ENCODE measurements around the gene SCO2. TPM values are rescaled to one million over a fixed set of nuclear protein-coding genes. Genes with fewer than 3 reads are reported as not detected.

Gene SCO2
- polyA plus RNA-seq, 3 donors = 39.5 to 101 (median 69.6) TPM

GRCh38 chr22:50508897-50509296 is 16.5 kb downstream of the SCO2 start:
- peak overlapping the region; percentile 87 for H3K4me3 Mint-ChIP-seq
- DNase-seq = peak in 1 of 3 donors; percentile 4
- peaks cover 81% of the 10 kb centered on the region for H3K79me2 ChIP-seq (ENCODE audit: insufficient read depth, low read length)
- H4K20me1 ChIP-seq (ENCODE audit: insufficient read depth, low read length) = no peaks in the 10 kb centered on the region
- peaks cover 13 to 25% of the 10 kb centered on the region in 2 donors for H3K36me3 Mint-ChIP-seq
- peak overlapping the region; percentile 78 to 95 (median 89) for H3K27ac Mint-ChIP-seq
- no peak for TF ChIP-seq CTCF (IDR thresholded peaks at IDR 0.05)
- no peaks in the 10 kb centered on the region for H3K27me3 ChIP-seq (ENCODE audit: control insufficient read depth in 2 of 2, insufficient read depth in 2 of 2, low read length in 2 of 2)
- H3K4me1 Mint-ChIP-seq = peaks cover 20% of the 10 kb centered on the region
- peaks cover 19 to 26% of the 10 kb centered on the region in 2 donors for H3K4me1 ChIP-seq (ENCODE audit: control insufficient read depth in 1 of 2, insufficient read depth in 2 of 2, low read length in 2 of 2)
- H3K27ac ChIP-seq (ENCODE audit: low read depth in 1 of 2, low read length in 2 of 2) = peak overlapping the region in 1 of 2 donors; percentile 84
- no peaks in the 10 kb centered on the region for H3K9me3 ChIP-seq (replicated peaks in 1 of 2; ENCODE audit: control insufficient read depth in 1 of 2, insufficient read depth in 1 of 2, low read length in 2 of 2)
- peaks cover 17 to 18% of the 10 kb centered on the region in 2 donors for H3K36me3 ChIP-seq (replicated peaks in 1 of 2; ENCODE audit: control insufficient read depth in 1 of 2, insufficient read depth in 2 of 2, low read length in 2 of 2)
- H3K9me3 Mint-ChIP-seq = no peaks in the 10 kb centered on the region
- 25% methylated on average over 1 of the region's 3 CpGs for WGBS (ENCODE audit: insufficient coverage)
- peaks cover 0 to 5% (median 0%) of the 10 kb centered on the region in 3 donors for H3K27me3 Mint-ChIP-seq (ENCODE audit: low read depth in 3 of 3)
- peak overlapping the region; percentile 77 for H3K9ac ChIP-seq (ENCODE audit: insufficient read depth, low read length, poor library complexity, severe bottlenecking)
- peak overlapping the region; percentile 84 for H2AFZ ChIP-seq (ENCODE audit: insufficient read depth, low read depth, low read length, poor library complexity, severe bottlenecking)
- H3K4me2 ChIP-seq (replicated peaks; ENCODE audit: extremely low read depth, low read length, poor library complexity, severe bottlenecking) = peak overlapping the region; percentile 92
- peak overlapping the region; percentile 88 to 91 (median 89) for H3K4me3 ChIP-seq (replicated peaks in 1 of 3; ENCODE audit: low read depth in 2 of 3, low read length in 3 of 3)
- intact Hi-C loops (cut with micrococcal nuclease) = loop anchor here (2.0 to 5.0 kb wide), 4 partner anchors 18 to 118 kb away; partner anchors contain the start of genes ARSA (in 1 of the 2), CHKB (in 1 of the 2) and SYCE3 (in 1 of the 2)

- Mint-ChIP-seq H3K9me3 (no peaks in the 10 kb centered on the region), H3K27ac (peak within 1 kb of the TSS; percentile 86 to 97 (median 94)), H3K4me3 (peak within 1 kb of the TSS; percentile 95 to 96), H3K36me3 (peaks cover 13 to 21% of the 10 kb centered on the region in 2 donors), H3K4me1 (peaks cover 20% of the 10 kb centered on the region), H3K27me3 (ENCODE audit: low read depth in 3 of 3) (peaks cover 0 to 5% (median 0%) of the 10 kb centered on the region in 3 donors)
- under 1% methylated on average over 42 of the region's 76 CpGs for WGBS (ENCODE audit: insufficient coverage)
- H3K27ac ChIP-seq (ENCODE audit: low read depth in 1 of 2, low read length in 2 of 2) = peak within 1 kb of the TSS; percentile 78 to 87
- no peaks in the 10 kb centered on the region for H3K27me3 ChIP-seq (ENCODE audit: control insufficient read depth in 2 of 2, insufficient read depth in 2 of 2, low read length in 2 of 2)
- peak; percentile 95 to 99 (median 98) for DNase-seq
- peak within 1 kb of the TSS; percentile 84 for H2AFZ ChIP-seq (ENCODE audit: insufficient read depth, low read depth, low read length, poor library complexity, severe bottlenecking)
- peak within 1 kb of the TSS; percentile 98 for H3K4me2 ChIP-seq (replicated peaks; ENCODE audit: extremely low read depth, low read length, poor library complexity, severe bottlenecking)
- peak within 1 kb of the TSS; percentile 84 for H3K9ac ChIP-seq (ENCODE audit: insufficient read depth, low read length, poor library complexity, severe bottlenecking)
- peak within 1 kb of the TSS; percentile 92 to 98 (median 96) for H3K4me3 ChIP-seq (replicated peaks in 1 of 3; ENCODE audit: low read depth in 2 of 3, low read length in 3 of 3)
- H3K36me3 ChIP-seq (replicated peaks in 1 of 2; ENCODE audit: control insufficient read depth in 1 of 2, insufficient read depth in 2 of 2, low read length in 2 of 2) = peaks cover 21 to 23% of the 10 kb centered on the region in 2 donors
- H3K79me2 ChIP-seq (ENCODE audit: insufficient read depth, low read length) = peaks cover 74% of the 10 kb centered on the region
- no peaks in the 10 kb centered on the region for H4K20me1 ChIP-seq (ENCODE audit: insufficient read depth, low read length)
- no peaks in the 10 kb centered on the region for H3K9me3 ChIP-seq (replicated peaks in 1 of 2; ENCODE audit: control insufficient read depth in 1 of 2, insufficient read depth in 1 of 2, low read length in 2 of 2)
- H3K4me1 ChIP-seq (ENCODE audit: control insufficient read depth in 1 of 2, insufficient read depth in 2 of 2, low read length in 2 of 2) = peaks cover 19 to 26% of the 10 kb centered on the region in 2 donors
- intact Hi-C loops (cut with micrococcal nuclease) = loop anchor here (2.0 to 5.0 kb wide), 5 partner anchors 19 to 121 kb away; partner anchors contain the start of genes ARSA (in 2 of the 2), CHKB (in 1 of the 2) and SYCE3 (in 1 of the 2)
- no peak for TF ChIP-seq CTCF (IDR thresholded peaks at IDR 0.05)
Observed at GRCh38 chr22:50507991-50508884, 17.2 kb downstream of the SCO2 start, which contains the start of gene NCAPH2. NCAPH2 (plus strand) TSS chr22:50508224; CDS start chr22:50508338, 114 bp downstream.
